Mucosa of descending colon (tissue), 3 donors: ENCODE measurements around the gene ELMO1. TPM values are rescaled to one million over a fixed set of nuclear protein-coding genes. Genes with fewer than 3 reads are reported as not detected.

Experiments used
- ATAC-seq: fragments of 200-7000 bp; cut with Tn5 transposase; one replicate; pipeline ENCODE4 v1.9.1; 2020; ENCODE audit warnings: mild to moderate bottlenecking, moderate library complexity
- DNase-seq, 3 donors: peaks; one replicate each; pipeline ENCODE4 v3.0.0-alpha.2; 2020
- H3K36me3 ChIP-seq: fragments of 200-600 bp; one replicate; pipeline ENCODE4 v1.8.0; 2021; ENCODE audit warnings: low read depth, mild to moderate bottlenecking
- H3K4me1 ChIP-seq: fragments of 200-600 bp; one replicate; pipeline ENCODE4 v1.8.0; 2021; ENCODE audit warnings: low read depth, mild to moderate bottlenecking
- H3K4me3 ChIP-seq: fragments of 200-600 bp; one replicate; pipeline ENCODE4 v1.8.0; 2021; ENCODE audit warnings: mild to moderate bottlenecking
- H3K9me3 ChIP-seq: fragments of 200-600 bp; one replicate; pipeline ENCODE4 v1.8.0; 2021; ENCODE audit warnings: mild to moderate bottlenecking
- CTCF ChIP-seq: fragments of 200-600 bp; IDR thresholded peaks from one replicate; pipeline ENCODE4 v1.8.0; 2022; ENCODE audit warnings: antibody characterized with exemption, mild to moderate bottlenecking
- intact Hi-C, 2 donors: fragments of 100-400 bp; cut with DNase I in 1 of 2; cut with micrococcal nuclease in 1 of 2; formaldehyde crosslinking; loops; one replicate each; pipeline versions ENCODE4 v1.11.0 to v1.11.1; 2022; cut with DNase I, micrococcal nuclease
- total RNA-seq, 3 donors: library from RNA; stranded (reverse); fragmentation: NEBNext Ultra II Directional in 2 of 3; extraction: Animal tissue kit (Norgen Biotek cat#: 25700) in 2 of 3; gene quantifications; one replicate each; pipeline versions ENCODE4 v1.2.1 to v1.2.4, GENCODE V29; 2021 to 2023
- donor health status: DM: no; HTN: no; CAD: no; lungs with moderate emphysema.
- donor health status: DM: no; HTN: no; CAD: no.
- donor health status: DM: no; HTN: yes; CAD: no.

ELMO1 gene
- total RNA-seq, 3 donors from 2014 or later: 9.7 to 27.2 (median 18.2) TPM

GRCh38 chr7:36942955-36943354 is 505.7 kb downstream of the ELMO1 start:
- no peak for DNase-seq
- no peak for TF ChIP-seq CTCF
- intact Hi-C loops: no loop called here
- Histone ChIP-seq H3K4me3 (no peak overlapping the region), H3K4me1 (peaks cover 7% of the 10 kb centered on the region), H3K9me3 (peaks cover 19% of the 10 kb centered on the region), H3K36me3 (no peaks in the 10 kb centered on the region)
- no peak for ATAC-seq

GRCh38 chr7:36942541-36942940 is 506.1 kb downstream of the ELMO1 start:
- H3K9me3 ChIP-seq: peaks cover 23% of the 10 kb centered on the region
- no peak for TF ChIP-seq CTCF
- DNase-seq (no peak), ATAC-seq (no peak)
- peaks cover 7% of the 10 kb centered on the region for H3K4me1 ChIP-seq
- intact Hi-C loops: no loop called here
- no peak overlapping the region for H3K4me3 ChIP-seq
- no peaks in the 10 kb centered on the region for H3K36me3 ChIP-seq

GRCh38 chr7:36942025-36942424 is 506.6 kb downstream of the ELMO1 start:
- Histone ChIP-seq H3K4me3 (no peak overlapping the region), H3K36me3 (no peaks in the 10 kb centered on the region)

GRCh38 chr7:36941359-36941758 is 507.3 kb downstream of the ELMO1 start:
- Histone ChIP-seq H3K36me3 (no peaks in the 10 kb centered on the region), H3K4me3 (no peak overlapping the region), H3K4me1 (peaks cover 7% of the 10 kb centered on the region), H3K9me3 (peaks cover 35% of the 10 kb centered on the region)
- TF ChIP-seq CTCF: no peak
- ATAC-seq (no peak), DNase-seq (no peak)
- intact Hi-C loops: no loop called here

More at GRCh38 chr7:36942025-36942424, 506.6 kb downstream of the ELMO1 start:
- TF ChIP-seq CTCF: no peak
- peaks cover 7% of the 10 kb centered on the region for H3K4me1 ChIP-seq
- ATAC-seq (no peak), DNase-seq (no peak)
- intact Hi-C loops: no loop called here
- H3K9me3 ChIP-seq: peaks cover 28% of the 10 kb centered on the region

- TF ChIP-seq CTCF: no peak
- peak in 1 of 3 donors; percentile 20 for DNase-seq
- Histone ChIP-seq H3K9me3 (peaks cover 43% of the 10 kb centered on the region), H3K36me3 (no peaks in the 10 kb centered on the region), H3K4me3 (no peak overlapping the region), H3K4me1 (no peaks in the 10 kb centered on the region)
- ATAC-seq: peak; percentile 78
- intact Hi-C loops: no loop called here
These were observed 508.8 kb downstream of the ELMO1 start for GRCh38 chr7:36939816-36940215.
